Loucy (cell line): Measurements from ENCODE around the gene ACSF3.

Source experiments
- CTCF ChIP-seq: fragments of 200-600 bp; sonication (generic); conservative IDR thresholded peaks from 2 replicates; pipeline ENCODE4 v1.5.1; 2014; ENCODE audit warnings: mild to moderate bottlenecking, antibody characterized with exemption, low read length
- EZH2phosphoT487 ChIP-seq: fragments of 200-600 bp; IDR thresholded peaks from 2 replicates; pipeline ENCODE4 v1.6.1; 2018; ENCODE audit warnings: antibody characterized with exemption, mild to moderate bottlenecking, moderate library complexity, borderline replicate concordance

- TF ChIP-seq CTCF: no peak
- TF ChIP-seq EZH2phosphoT487: no peak
Measured at GRCh38 chr16:89072548-89073130, 21.0 kb upstream of the ACSF3 start.
